Ishikawa (cell line): ENCODE results near the gene SPOCK1.

ENCODE experiments used
- CEBPB ChIP-seq: IDR thresholded peaks from 2 replicates; pipeline ENCODE4 v1.6.1; 2012
- CREB1 ChIP-seq: IDR thresholded peaks from 2 replicates; pipeline ENCODE4 v1.6.1; 2012; ENCODE audit warnings: low read depth
- EGR1 ChIP-seq: IDR thresholded peaks from 2 replicates; pipeline ENCODE4 v1.6.1; 2012
- EP300 ChIP-seq: IDR thresholded peaks from 2 replicates; pipeline ENCODE4 v1.6.1; 2012; ENCODE audit warnings: borderline replicate concordance
- FOXM1 ChIP-seq: IDR thresholded peaks from 2 replicates; pipeline ENCODE4 v1.6.1; 2012; ENCODE audit warnings: low read depth, borderline replicate concordance
- NFIC ChIP-seq: IDR thresholded peaks from 2 replicates; pipeline ENCODE4 v1.6.1; 2012
- RAD21 ChIP-seq: IDR thresholded peaks from 2 replicates; pipeline ENCODE4 v1.6.1; 2012; ENCODE audit warnings: low read depth
- REST ChIP-seq: IDR thresholded peaks from 2 replicates; pipeline ENCODE4 v1.6.1; 2012; ENCODE audit warnings: low read depth, mild to moderate bottlenecking
- TAF1 ChIP-seq: IDR thresholded peaks from 2 replicates; pipeline ENCODE4 v1.6.1; 2012; ENCODE audit warnings: low read depth, mild to moderate bottlenecking
- TCF12 ChIP-seq: IDR thresholded peaks from 2 replicates; pipeline ENCODE4 v1.6.1; 2012; ENCODE audit warnings: low read depth
- TEAD4 ChIP-seq: IDR thresholded peaks from 2 replicates; pipeline ENCODE4 v1.6.1; 2012
- YY1 ChIP-seq: IDR thresholded peaks from 2 replicates; pipeline ENCODE4 v1.6.1; 2012; ENCODE audit warnings: low read depth
- TF ChIP-seq, protein P1 (sequence below): IDR thresholded peaks from 2 replicates; pipeline ENCODE4 v1.6.1; 2012

- TF ChIP-seq CEBPB, result no peak
- TF ChIP-seq EP300, result no peak
- no peak for TF ChIP-seq RAD21
- no peak for TF ChIP-seq TAF1
- no peak for TF ChIP-seq NFIC
- no peak for TF ChIP-seq YY1
- no peak for TF ChIP-seq TEAD4
- TF ChIP-seq, protein P1, sequence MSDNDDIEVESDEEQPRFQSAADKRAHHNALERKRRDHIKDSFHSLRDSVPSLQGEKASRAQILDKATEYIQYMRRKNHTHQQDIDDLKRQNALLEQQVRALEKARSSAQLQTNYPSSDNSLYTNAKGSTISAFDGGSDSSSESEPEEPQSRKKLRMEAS, result no peak
- no peak for TF ChIP-seq REST
- TF ChIP-seq TCF12, result no peak
- TF ChIP-seq CREB1, result no peak
- TF ChIP-seq FOXM1, result no peak
- TF ChIP-seq EGR1, result no peak
Measured at GRCh38 chr5:137054335-137054734, 444.8 kb downstream of the SPOCK1 start.
